H1 (cell line): ENCODE measurements around the gene PDE4D. TPM values are rescaled to one million over a fixed set of nuclear protein-coding genes. Genes with fewer than 3 reads are reported as not detected.

Source experiments
- CTCF ChIA-PET: fragments of 300-600 bp; sonication (Branson Sonifier 250); formaldehyde crosslinking; loops from one replicate; lab custom pipeline; 2021; ENCODE audit not compliant: partially characterized antibody; lab: Charles Lee
- POLR2A ChIA-PET: fragments of 300-600 bp; sonication (Branson Sonifier 250); formaldehyde crosslinking; loops from one replicate; lab custom pipeline; 2021; ENCODE audit warnings: inconsistent platforms; ENCODE audit not compliant: partially characterized antibody; lab: Charles Lee
- DNase-seq, 2 experiments: peaks; one replicate each; pipeline versions ENCODE4 v3.0.0 to v3.0.0-alpha.2; 2010 to 2022; ENCODE audit warnings: low spot score in 2 of 2, low read depth in 1 of 2, mixed read lengths in 1 of 2
- FAIRE-seq: peaks from 2 replicates; lab custom pipeline; 2011; peaks lifted over from hg19 to GRCh38; lab: Jason Lieb, UNC
- H2AFZ ChIP-seq: 2 replicates; pipeline ENCODE4 v1.8.1; 2012; ENCODE audit warnings: low read length, inconsistent platforms
- H2AK5ac ChIP-seq: 2 replicates; pipeline ENCODE4 v1.6.1; 2013; ENCODE audit warnings: low read depth, low read length
- H2BK120ac ChIP-seq: replicated peaks from 2 replicates; pipeline ENCODE3; 2013; ENCODE audit warnings: low read depth, low read length, inconsistent platforms
- H2BK12ac ChIP-seq: 2 replicates; pipeline ENCODE4 v1.6.1; 2013; ENCODE audit warnings: low read depth, low read length
- H2BK15ac ChIP-seq: 2 replicates; pipeline ENCODE4 v1.6.1; 2013; ENCODE audit warnings: low read length
- H2BK20ac ChIP-seq: 2 replicates; pipeline ENCODE4 v1.6.1; 2013; ENCODE audit warnings: low read length
- H2BK5ac ChIP-seq: 2 replicates; pipeline ENCODE4 v1.6.1; 2013; ENCODE audit warnings: low read depth, low read length
- H3K14ac ChIP-seq: 2 replicates; pipeline ENCODE4 v1.6.1; 2013; ENCODE audit warnings: inconsistent platforms; ENCODE audit not compliant: insufficient read length
- H3K18ac ChIP-seq: 2 replicates; pipeline ENCODE4 v1.6.1; 2013; ENCODE audit warnings: low read length; ENCODE audit errors: extremely low read depth
- H3K23ac ChIP-seq: 2 replicates; pipeline ENCODE4 v1.6.1; 2013; ENCODE audit warnings: inconsistent platforms; ENCODE audit not compliant: insufficient read length
- H3K23me2 ChIP-seq: 2 replicates; pipeline ENCODE4 v1.6.1; 2013; ENCODE audit warnings: low read depth, low read length
- H3K27ac ChIP-seq: 2 replicates; pipeline ENCODE4 v1.6.1; 2011; ENCODE audit warnings: low read depth, low read length, inconsistent platforms
- H3K27me3 ChIP-seq, 4 experiments: replicated peaks in 1 of 4; 1 replicate in 1 of 4; 2 replicates in 3 of 4; pipeline versions ENCODE4 v1.6.1 to v1.8.1; 2011 to 2013; ENCODE audit warnings: low read length in 3 of 4, mild to moderate bottlenecking in 3 of 4, inconsistent platforms in 2 of 4, mixed read lengths in 2 of 4, moderate library complexity in 1 of 4; ENCODE audit not compliant: control insufficient read depth in 3 of 4, insufficient read depth in 3 of 4; ENCODE audit errors: extremely low read depth in 1 of 4
- H3K36me3 ChIP-seq, 4 experiments: 2 replicates each; pipeline versions ENCODE4 v1.6.1 to v1.8.1; 2011 to 2013; ENCODE audit warnings: mild to moderate bottlenecking in 4 of 4, low read length in 3 of 4, moderate library complexity in 2 of 4, control low read depth in 1 of 4, inconsistent platforms in 1 of 4; ENCODE audit not compliant: insufficient read depth in 4 of 4, control insufficient read depth in 2 of 4
- H3K4ac ChIP-seq: replicated peaks from 2 replicates; pipeline ENCODE3; 2013; ENCODE audit warnings: low read length, low read depth, mixed read lengths, inconsistent platforms; ENCODE audit not compliant: insufficient read length
- H3K4me1 ChIP-seq, 4 experiments: replicated peaks in 1 of 4; 1 replicate in 1 of 4; 2 replicates in 3 of 4; pipeline versions ENCODE4 v1.6.1 to v1.8.1; 2011 to 2013; ENCODE audit warnings: low read length in 3 of 4, inconsistent platforms in 2 of 4, mixed read lengths in 1 of 4; ENCODE audit not compliant: insufficient read depth in 4 of 4, control insufficient read depth in 3 of 4
- H3K4me2 ChIP-seq, 2 experiments: 2 replicates each; pipeline versions ENCODE4 v1.6.1 to v1.8.1; 2011 to 2013; ENCODE audit warnings: low read depth in 2 of 2, low read length in 2 of 2, control low read depth in 1 of 2, inconsistent platforms in 1 of 2, mild to moderate bottlenecking in 1 of 2; ENCODE audit not compliant: insufficient read depth in 1 of 2
- H3K4me3 ChIP-seq, 4 experiments: fragments of 200-600, 300-600 bp in 1 of 4; sonication (generic), shearing (Covaris generic), sonication (Bioruptor Twin) in 1 of 4; 2 replicates each; pipeline versions ENCODE4 v1.5.1 to v1.8.1; 2011 to 2016; ENCODE audit warnings: low read length in 4 of 4, low read depth in 3 of 4, control low read depth in 2 of 4, inconsistent platforms in 2 of 4, mild to moderate bottlenecking in 2 of 4, mixed read lengths in 1 of 4, moderate library complexity in 1 of 4; ENCODE audit not compliant: insufficient read depth in 2 of 4; ENCODE audit errors: extremely low read depth in 1 of 4
- H3K56ac ChIP-seq: replicated peaks from 2 replicates; pipeline ENCODE3; 2013; ENCODE audit warnings: low read depth, mild to moderate bottlenecking, mixed read lengths, low read length, inconsistent platforms; ENCODE audit not compliant: insufficient read length
- H3K79me1 ChIP-seq: 2 replicates; pipeline ENCODE4 v1.6.1; 2013; ENCODE audit warnings: low read depth, low read length, control low read depth
- H3K79me2 ChIP-seq, 2 experiments: 2 replicates each; pipeline versions ENCODE4 v1.6.1 to v1.8.1; 2012 to 2013; ENCODE audit warnings: low read length in 2 of 2, mild to moderate bottlenecking in 2 of 2, inconsistent platforms in 1 of 2; ENCODE audit not compliant: insufficient read depth in 2 of 2, control insufficient read depth in 1 of 2
- H3K9ac ChIP-seq, 4 experiments: replicated peaks in 1 of 4; 1 replicate in 1 of 4; 2 replicates in 3 of 4; pipeline versions ENCODE4 v1.6.1 to v1.8.1; 2011 to 2013; ENCODE audit warnings: low read depth in 3 of 4, low read length in 3 of 4, control low read depth in 2 of 4, mild to moderate bottlenecking in 2 of 4, moderate library complexity in 2 of 4, inconsistent platforms in 1 of 4; ENCODE audit errors: extremely low read depth in 1 of 4
- H3K9me3 ChIP-seq, 2 experiments: 2 replicates each; pipeline versions ENCODE4 v1.6.1 to v1.8.1; 2012 to 2013; ENCODE audit warnings: mild to moderate bottlenecking in 2 of 2, moderate library complexity in 2 of 2, control low read depth in 1 of 2, inconsistent platforms in 1 of 2, low read depth in 1 of 2, low read length in 1 of 2, mixed read lengths in 1 of 2; ENCODE audit not compliant: insufficient read depth in 2 of 2
- H4K20me1 ChIP-seq, 2 experiments: replicated peaks in 1 of 2; 2 replicates each; pipeline versions ENCODE3 to v1.8.1; 2011 to 2013; ENCODE audit warnings: inconsistent platforms in 2 of 2, low read length in 2 of 2, mild to moderate bottlenecking in 1 of 2; ENCODE audit not compliant: insufficient read depth in 2 of 2, control insufficient read depth in 1 of 2
- H4K5ac ChIP-seq: 2 replicates; pipeline ENCODE4 v1.6.1; 2013; ENCODE audit warnings: low read length, low read depth, mixed read lengths, inconsistent platforms; ENCODE audit not compliant: insufficient read length
- H4K8ac ChIP-seq: 2 replicates; pipeline ENCODE4 v1.8.0; 2013; ENCODE audit warnings: mild to moderate bottlenecking, moderate library complexity, low read length, inconsistent platforms; ENCODE audit not compliant: insufficient read depth; ENCODE audit errors: extremely low read depth
- H4K91ac ChIP-seq: replicated peaks from 2 replicates; pipeline ENCODE3; 2013; ENCODE audit warnings: low read length, mixed read lengths, inconsistent platforms; ENCODE audit not compliant: insufficient read length
- GTF2F1 ChIP-seq: IDR thresholded peaks from 2 replicates; pipeline ENCODE4 v1.6.1; 2012; ENCODE audit warnings: low read depth, low read length, improper control_type of control experiment, borderline replicate concordance
- MAFK ChIP-seq: IDR thresholded peaks from 2 replicates; pipeline ENCODE4 v1.6.1; 2012; ENCODE audit warnings: low read depth, mild to moderate bottlenecking, improper control_type of control experiment, low read length
- POU5F1 ChIP-seq: IDR thresholded peaks from 2 replicates; pipeline ENCODE4 v1.6.1; 2011; ENCODE audit warnings: low read depth, mild to moderate bottlenecking, low read length, moderate library complexity
- RNF2 ChIP-seq: fragments of 200-900, 300-1000 bp; sonication (generic); IDR thresholded peaks from 2 replicates; pipeline ENCODE4 v1.7.1; 2016; ENCODE audit warnings: borderline replicate concordance, low read depth, mild to moderate bottlenecking, antibody characterized with exemption, low read length; ENCODE audit not compliant: poor library complexity, severe bottlenecking; ENCODE audit errors: missing control alignments
- SAP30 ChIP-seq: fragments of 300-600 bp; sonication (generic); IDR thresholded peaks from 2 replicates; pipeline ENCODE4 v1.7.1; 2012; ENCODE audit warnings: low read length, moderate library complexity, mild to moderate bottlenecking, inconsistent platforms; ENCODE audit not compliant: insufficient read depth, insufficient replicate concordance
- SUZ12 ChIP-seq: fragments of 200-600 bp; sonication (generic); IDR thresholded peaks from 2 replicates; pipeline ENCODE4 v1.6.1; 2012; ENCODE audit warnings: mild to moderate bottlenecking, inconsistent platforms, low read length, moderate library complexity, mixed read lengths
- TCF12 ChIP-seq: IDR thresholded peaks from 2 replicates; pipeline ENCODE4 v1.6.1; 2011; ENCODE audit warnings: low read depth, mild to moderate bottlenecking, low read length
- WGBS, 2 experiments: shearing (Covaris generic) in 1 of 2; methylation state at CpG; one replicate each; pipeline versions ENCODE4 v1.1.6 to v1.1.7; 2013 to 2015; ENCODE audit warnings: low lambda C conversion rate in 2 of 2, mixed read lengths in 2 of 2, inconsistent platforms in 1 of 2, low coverage in 1 of 2, missing lambda C conversion rate in 1 of 2; ENCODE audit not compliant: insufficient replicate concordance in 2 of 2, insufficient coverage in 1 of 2, insufficient read length in 1 of 2; ENCODE audit errors: extremely low coverage in 1 of 2, missing lambda C conversion rate in 1 of 2; 5-methylcytosine and 5-hydroxymethylcytosine counted together
- polyA plus RNA-seq, 7 experiments: library from polyadenylated mRNA; depleted of rRNA in 3 of 7; stranded (reverse) in 5 of 7; unstranded in 2 of 7; fragments of >200 nt in 5 of 7; fragments of 200-250 nt in 2 of 7; gene quantifications; 1 replicate in 5 of 7; 2 replicates in 1 of 7; 4 replicates in 1 of 7; pipeline versions ENCODE4 v1.2.1 to v1.2.3, GENCODE V29; 2011 to 2013; ENCODE audit warnings: missing spikeins in 2 of 7, mixed read lengths in 2 of 7
- total RNA-seq: library from RNA; stranded (reverse); fragmentation: NEBNext Ultra II Directional; extraction: Animal tissue kit (Norgen Biotek cat#: 25700); gene quantifications from 2 replicates; pipeline ENCODE4 v1.2.1, GENCODE V29; 2021
- TF ChIP-seq, protein P1 (sequence below): IDR thresholded peaks from 2 replicates; pipeline ENCODE4 v1.6.1; 2012; ENCODE audit warnings: inconsistent platforms
- TF ChIP-seq, protein P2 (sequence below): IDR thresholded peaks from 2 replicates; pipeline ENCODE4 v1.6.1; 2012; ENCODE audit warnings: inconsistent platforms

Gene PDE4D
- total and polyA plus RNA-seq, 2 of the 8 experiments (the other 6 are each of a cell fraction or from before 2014, with no cell fraction given) = 2.3 to 3.7 TPM

GRCh38 chr5:59768152-59769040 is 125.1 kb downstream of the PDE4D start:
- Histone ChIP-seq H2BK15ac (peak overlapping the region; percentile 40; the same call in 1 of the 2 replicates), H3K18ac (peak overlapping the region; percentile 44), H3K14ac (no peak overlapping the region), H3K23ac (no peak overlapping the region), H2BK120ac (no peak overlapping the region), H3K36me3 (no peaks in the 10 kb centered on the region), H3K27me3 (peaks cover 4 to 16% (median 13%) of the 10 kb centered on the region in 4 experiments; a peak in 6 of 7 replicates), H2AFZ (peak overlapping the region; percentile 100), H2AK5ac (no peak overlapping the region), H3K9me3 (no peaks in the 10 kb centered on the region), H2BK12ac (peak overlapping the region; percentile 76; the same call in 1 of the 2 replicates), H4K5ac (no peak overlapping the region), H3K79me2 (no peaks in the 10 kb centered on the region), H2BK5ac (no peak overlapping the region), H4K8ac (no peak overlapping the region), H4K20me1 (no peaks in the 10 kb centered on the region), H3K4me3 (peak overlapping the region; percentile 30 to 62 (median 50); a peak in 7 of 8 replicates), H3K4me2 (peak overlapping the region; percentile 91 to 99), H3K23me2 (peaks cover 8% of the 10 kb centered on the region), H2BK20ac (no peak overlapping the region), H3K79me1 (no peaks in the 10 kb centered on the region), H3K9ac (peak overlapping the region in 2 of 4 experiments; percentile 42 to 45; a peak in 2 of 7 replicates), H3K56ac (no peak overlapping the region), H3K27ac (no peak overlapping the region), H3K4ac (no peak overlapping the region), H4K91ac (no peak overlapping the region), H3K4me1 (peaks cover 0 to 4% (median 0%) of the 10 kb centered on the region in 4 experiments; a peak in 2 of 7 replicates)
- POLR2A ChIA-PET = interaction anchor here (1.1 kb wide), 1 partner anchor 21 kb away, joined by 3 read pairs; no protein-coding TSS in a partner anchor
- CTCF ChIA-PET = interaction anchor here (0.9 to 1.6 kb wide), 3 partner anchors 20 to 263 kb away, joined by 3 read pairs; no protein-coding TSS in a partner anchor
- WGBS, 2 experiments = 8% methylated on average over 38 of the region's 40 CpGs; no CpG with 5 or more reads in 1 of the 2 experiments
- DNase-seq = peak; percentile 39 to 59
- FAIRE-seq = peak; percentile 63
- TF ChIP-seq RNF2 = no peak
- TF ChIP-seq POU5F1 = no peak
- TF ChIP-seq SUZ12 = peak; percentile 49
- TF ChIP-seq, protein P1, sequence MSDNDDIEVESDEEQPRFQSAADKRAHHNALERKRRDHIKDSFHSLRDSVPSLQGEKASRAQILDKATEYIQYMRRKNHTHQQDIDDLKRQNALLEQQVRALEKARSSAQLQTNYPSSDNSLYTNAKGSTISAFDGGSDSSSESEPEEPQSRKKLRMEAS = peak; percentile 10; the same call in 1 of the 2 replicates
- no peak for TF ChIP-seq GTF2F1
- TF ChIP-seq, protein P2, sequence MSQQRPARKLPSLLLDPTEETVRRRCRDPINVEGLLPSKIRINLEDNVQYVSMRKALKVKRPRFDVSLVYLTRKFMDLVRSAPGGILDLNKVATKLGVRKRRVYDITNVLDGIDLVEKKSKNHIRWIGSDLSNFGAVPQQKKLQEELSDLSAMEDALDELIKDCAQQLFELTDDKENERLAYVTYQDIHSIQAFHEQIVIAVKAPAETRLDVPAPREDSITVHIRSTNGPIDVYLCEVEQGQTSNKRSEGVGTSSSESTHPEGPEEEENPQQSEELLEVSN = 0 out of 2 replicates have a peak, but pooled peaks have one; percentile 4
- no peak for TF ChIP-seq MAFK
- TF ChIP-seq TCF12 = 0 out of 2 replicates have a peak, but pooled peaks have one; percentile 42
- no peak for TF ChIP-seq SAP30
